Endodermal cell (in vitro differentiated cells): Measurements from ENCODE around the gene GPR161. TPM values are rescaled to one million over a fixed set of nuclear protein-coding genes. Genes with fewer than 3 reads are reported as not detected.

Experiments
- DNase-seq: peaks from one replicate; pipeline ENCODE4 v3.0.0-alpha.2; 2017
- H3K27ac ChIP-seq: 2 replicates; pipeline ENCODE4 v1.5.1; 2013; ENCODE audit warnings: mild to moderate bottlenecking, low read depth, low read length, moderate library complexity
- H3K27me3 ChIP-seq: 2 replicates; pipeline ENCODE4 v1.6.1; 2013; ENCODE audit warnings: mild to moderate bottlenecking, low read length, moderate library complexity; ENCODE audit not compliant: insufficient read depth, control insufficient read depth, poor library complexity, severe bottlenecking
- H3K36me3 ChIP-seq: 2 replicates; pipeline ENCODE4 v1.7.0; 2013; ENCODE audit warnings: mild to moderate bottlenecking, low read length, moderate library complexity; ENCODE audit not compliant: control insufficient read depth, insufficient read depth
- H3K4me1 ChIP-seq: one replicate; pipeline ENCODE4 v1.7.0; 2013; ENCODE audit warnings: low read length; ENCODE audit not compliant: control insufficient read depth, insufficient read depth
- H3K4me3 ChIP-seq: 2 replicates; pipeline ENCODE4 v1.5.1; 2013; ENCODE audit warnings: mild to moderate bottlenecking, low read length, moderate library complexity
- H3K9ac ChIP-seq: 2 replicates; pipeline ENCODE4 v1.6.1; 2013; ENCODE audit warnings: mild to moderate bottlenecking, low read length, moderate library complexity; ENCODE audit not compliant: poor library complexity, severe bottlenecking; ENCODE audit errors: extremely low read depth
- H3K9me3 ChIP-seq: 2 replicates; pipeline ENCODE4 v1.6.1; 2013; ENCODE audit warnings: mild to moderate bottlenecking, low read length, moderate library complexity; ENCODE audit not compliant: control insufficient read depth
- H3K27ac Mint-ChIP-seq: 2 replicates; pipeline ENCODE4 v1.8.0; 2020; ENCODE audit warnings: mixed read lengths
- H3K27me3 Mint-ChIP-seq: 2 replicates; pipeline ENCODE4 v1.8.0; 2021; ENCODE audit warnings: mild to moderate bottlenecking, mixed read lengths; ENCODE audit not compliant: insufficient read depth
- H3K36me3 Mint-ChIP-seq: 2 replicates; pipeline ENCODE4 v1.8.0; 2020; ENCODE audit warnings: low read depth, mixed read lengths
- H3K4me1 Mint-ChIP-seq: 2 replicates; pipeline ENCODE4 v1.8.0; 2020; ENCODE audit warnings: mixed read lengths
- H3K4me3 Mint-ChIP-seq: 2 replicates; pipeline ENCODE4 v1.8.0; 2020; ENCODE audit warnings: mild to moderate bottlenecking, moderate library complexity, mixed read lengths
- H3K9me3 Mint-ChIP-seq: 2 replicates; pipeline ENCODE4 v1.8.0; 2020; ENCODE audit warnings: mild to moderate bottlenecking, mixed read lengths
- WGBS, 2 experiments: methylation state at CpG; one replicate each; pipeline versions ENCODE4 v1.1.5 to v1.1.7; 2013; ENCODE audit warnings: missing lambda C conversion rate in 2 of 2, mixed read lengths in 1 of 2; ENCODE audit not compliant: insufficient coverage in 1 of 2, insufficient read length in 1 of 2; 5-methylcytosine and 5-hydroxymethylcytosine counted together
- total RNA-seq, 2 donors: library from RNA; stranded (reverse); fragmentation: NEBNext Ultra II Directional in 1 of 2; extraction: Animal tissue kit (Norgen Biotek cat#: 25700) in 1 of 2; gene quantifications; 2 replicates in 1 of 2; 3 replicates in 1 of 2; pipeline ENCODE4 v1.2.1, GENCODE V29; 2021
- TF ChIP-seq, protein P1 (sequence below): fragments of 200-600 bp; sonication (generic); conservative IDR thresholded peaks from 2 replicates; pipeline ENCODE4 v1.5.0; 2021; ENCODE audit warnings: antibody characterized with exemption, mild to moderate bottlenecking

Gene GPR161
- total RNA-seq, 2 donors from 2014 or later = 24.0 to 26.6 TPM

DNA sequence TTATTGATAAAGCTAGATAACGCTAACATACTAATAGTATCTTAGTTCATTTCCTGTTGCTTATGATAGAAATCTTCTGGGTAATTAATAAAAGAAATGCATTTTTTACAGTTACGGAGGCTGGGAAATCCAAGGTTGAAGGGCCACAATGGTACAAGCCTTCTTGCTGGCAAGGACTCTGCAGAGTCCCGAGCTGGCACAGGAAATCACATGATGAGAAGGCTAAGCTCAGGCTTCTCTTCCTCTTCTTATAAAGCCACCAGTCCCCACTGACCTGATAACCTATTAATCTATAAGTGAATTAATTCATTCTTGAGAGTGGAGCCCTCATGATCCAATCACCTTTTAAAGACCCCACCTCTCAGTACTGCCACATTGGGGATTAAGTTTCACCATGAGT is 82.6 kb downstream of the GPR161 start:
- 99 to 100% methylated on average over 1 to 3 of the region's 3 CpGs for WGBS, 2 experiments

DNA sequence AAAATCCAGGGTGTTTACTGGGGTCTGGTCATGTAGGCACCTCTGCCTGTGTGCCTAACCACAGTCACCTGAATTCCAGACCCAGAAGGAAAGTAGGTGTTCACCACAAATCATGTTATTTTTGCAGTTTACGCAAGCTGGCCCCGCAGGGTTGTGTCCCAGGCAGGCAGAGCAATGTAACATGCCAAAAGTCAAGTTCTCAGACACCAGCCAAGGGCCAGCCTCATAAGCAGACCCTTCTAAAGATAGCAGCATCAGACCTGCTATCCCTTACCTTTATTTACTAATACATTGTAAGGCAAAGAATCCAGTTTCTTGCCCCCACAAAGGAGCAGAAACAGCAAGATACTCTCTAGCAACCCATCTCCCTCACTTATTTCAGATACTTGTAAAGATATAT is 83.0 kb downstream of the GPR161 start:
- peaks cover 4% of the 10 kb centered on the region for H3K9me3 Mint-ChIP-seq
- H3K27ac Mint-ChIP-seq = no peak overlapping the region
- 90 to 99% methylated on average over 2 of the region's 2 CpGs for WGBS, 2 experiments
- TF ChIP-seq, protein P1, sequence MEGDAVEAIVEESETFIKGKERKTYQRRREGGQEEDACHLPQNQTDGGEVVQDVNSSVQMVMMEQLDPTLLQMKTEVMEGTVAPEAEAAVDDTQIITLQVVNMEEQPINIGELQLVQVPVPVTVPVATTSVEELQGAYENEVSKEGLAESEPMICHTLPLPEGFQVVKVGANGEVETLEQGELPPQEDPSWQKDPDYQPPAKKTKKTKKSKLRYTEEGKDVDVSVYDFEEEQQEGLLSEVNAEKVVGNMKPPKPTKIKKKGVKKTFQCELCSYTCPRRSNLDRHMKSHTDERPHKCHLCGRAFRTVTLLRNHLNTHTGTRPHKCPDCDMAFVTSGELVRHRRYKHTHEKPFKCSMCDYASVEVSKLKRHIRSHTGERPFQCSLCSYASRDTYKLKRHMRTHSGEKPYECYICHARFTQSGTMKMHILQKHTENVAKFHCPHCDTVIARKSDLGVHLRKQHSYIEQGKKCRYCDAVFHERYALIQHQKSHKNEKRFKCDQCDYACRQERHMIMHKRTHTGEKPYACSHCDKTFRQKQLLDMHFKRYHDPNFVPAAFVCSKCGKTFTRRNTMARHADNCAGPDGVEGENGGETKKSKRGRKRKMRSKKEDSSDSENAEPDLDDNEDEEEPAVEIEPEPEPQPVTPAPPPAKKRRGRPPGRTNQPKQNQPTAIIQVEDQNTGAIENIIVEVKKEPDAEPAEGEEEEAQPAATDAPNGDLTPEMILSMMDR = no peak
- H3K4me1 Mint-ChIP-seq = no peaks in the 10 kb centered on the region
- H3K36me3 ChIP-seq = peaks cover 63% of the 10 kb centered on the region
- no peak for DNase-seq
- no peaks in the 10 kb centered on the region for H3K9me3 ChIP-seq
- H3K4me3 ChIP-seq = no peak overlapping the region
- H3K9ac ChIP-seq = no peak overlapping the region
- no peaks in the 10 kb centered on the region for H3K27me3 ChIP-seq
- H3K4me3 Mint-ChIP-seq = no peak overlapping the region
- no peak overlapping the region for H3K27ac ChIP-seq
- peaks cover 28% of the 10 kb centered on the region for H3K36me3 Mint-ChIP-seq
- no peaks in the 10 kb centered on the region for H3K27me3 Mint-ChIP-seq
- no peaks in the 10 kb centered on the region for H3K4me1 ChIP-seq

More for the DNA sequence above, 82.6 kb downstream of the GPR161 start:
- Histone ChIP-seq H3K4me1 (no peaks in the 10 kb centered on the region), H3K9me3 (no peaks in the 10 kb centered on the region), H3K27ac (no peak overlapping the region), H3K27me3 (no peaks in the 10 kb centered on the region), H3K36me3 (peaks cover 62% of the 10 kb centered on the region), H3K9ac (no peak overlapping the region), H3K4me3 (no peak overlapping the region)
- no peak for DNase-seq
- H3K27ac Mint-ChIP-seq = no peak overlapping the region
- H3K9me3 Mint-ChIP-seq = peaks cover 4% of the 10 kb centered on the region
- no peaks in the 10 kb centered on the region for H3K4me1 Mint-ChIP-seq
- peaks cover 27% of the 10 kb centered on the region for H3K36me3 Mint-ChIP-seq
- TF ChIP-seq, protein P1 = no peak
- H3K27me3 Mint-ChIP-seq = no peaks in the 10 kb centered on the region
- H3K4me3 Mint-ChIP-seq = no peak overlapping the region

DNA sequence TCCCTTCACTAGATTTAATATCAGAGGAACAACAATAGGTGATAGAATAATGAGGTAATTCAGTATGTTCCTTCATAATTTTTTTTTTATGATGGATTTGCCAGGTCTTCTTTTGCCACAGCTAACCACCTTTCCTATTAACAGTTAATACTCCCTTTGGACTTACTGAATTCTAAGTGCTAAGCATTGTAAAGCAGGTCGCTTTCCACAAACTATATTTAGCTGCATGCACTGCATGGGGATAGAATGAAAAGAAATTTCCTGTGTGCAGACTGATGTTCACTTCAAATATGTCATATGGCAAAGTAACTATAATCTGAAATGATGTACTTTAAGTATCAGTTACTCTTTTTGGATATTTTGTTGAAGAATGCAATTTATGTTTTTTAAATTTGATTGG is 85.8 kb downstream of the GPR161 start:
- Histone ChIP-seq H3K27ac (no peak overlapping the region), H3K9ac (no peak overlapping the region), H3K4me1 (no peaks in the 10 kb centered on the region), H3K27me3 (no peaks in the 10 kb centered on the region), H3K9me3 (no peaks in the 10 kb centered on the region), H3K4me3 (no peak overlapping the region), H3K36me3 (peaks cover 63% of the 10 kb centered on the region)
- no peak overlapping the region for H3K27ac Mint-ChIP-seq
- no peak for DNase-seq
- TF ChIP-seq, protein P1 = no peak
- no peaks in the 10 kb centered on the region for H3K4me1 Mint-ChIP-seq
- no peak overlapping the region for H3K4me3 Mint-ChIP-seq
- H3K27me3 Mint-ChIP-seq = no peaks in the 10 kb centered on the region
- H3K9me3 Mint-ChIP-seq = peaks cover 3% of the 10 kb centered on the region
- 100% methylated on average over 1 of the region's 1 CpG; no CpG with 5 or more reads in 1 of the 2 experiments for WGBS, 2 experiments
- H3K36me3 Mint-ChIP-seq = peaks cover 13% of the 10 kb centered on the region
